Breast epithelium (tissue), 4 donors: Measurements from ENCODE around the gene CAMTA1. TPM values are rescaled to one million over a fixed set of nuclear protein-coding genes. Genes with fewer than 3 reads are reported as not detected.
A peak's percentile ranks its signal among the peaks of the same experiment; 100 is the strongest.

Source experiments
- DNase-seq, 2 donors: peaks; one replicate each; pipeline ENCODE4 v3.0.0-alpha.2; 2019; ENCODE audit warnings: low spot score in 2 of 2
- H3K27ac ChIP-seq, 2 donors: fragments of 200-600 bp; sonication (generic) in 1 of 2; one replicate each; pipeline ENCODE4 v1.5.1; 2016 to 2019; ENCODE audit warnings: mild to moderate bottlenecking in 1 of 2
- H3K27me3 ChIP-seq, 2 donors: fragments of 200-600 bp; sonication (generic) in 1 of 2; one replicate each; pipeline versions ENCODE4 v1.5.1 to v1.6.0; 2017 to 2019; ENCODE audit warnings: control low read depth in 1 of 2, mild to moderate bottlenecking in 1 of 2
- H3K36me3 ChIP-seq: fragments of 200-600 bp; one replicate; pipeline ENCODE4 v1.5.1; 2019
- H3K4me1 ChIP-seq, 2 donors: fragments of 200-600 bp; sonication (generic); one replicate each; pipeline ENCODE4 v1.5.1; 2016 to 2019; ENCODE audit warnings: control low read depth in 1 of 2
- H3K4me3 ChIP-seq, 3 donors: fragments of 200-600 bp; sonication (generic); 1 replicate in 2 of 3; 2 replicates in 1 of 3; pipeline ENCODE4 v1.5.1; 2016 to 2019; ENCODE audit warnings: mild to moderate bottlenecking in 3 of 3, moderate library complexity in 2 of 3
- H3K9me3 ChIP-seq, 2 donors: fragments of 200-600 bp; sonication (generic) in 1 of 2; one replicate each; pipeline ENCODE4 v1.5.1; 2016 to 2019; ENCODE audit warnings: control low read depth in 1 of 2
- POLR2A ChIP-seq: fragments of 450-650 bp; IDR thresholded peaks from one replicate; pipeline ENCODE4 v1.6.1; 2016; ENCODE audit warnings: antibody characterized with exemption, mild to moderate bottlenecking, moderate library complexity
- POLR2AphosphoS5 ChIP-seq, 3 donors: sonication (generic); formaldehyde crosslinking; IDR thresholded peaks; one replicate each; pipeline ENCODE4 v1.6.1; 2017; ENCODE audit warnings: antibody characterized with exemption in 3 of 3
- intact Hi-C: fragments of 100-400 bp; cut with DNase I; formaldehyde crosslinking; loops from one replicate; pipeline ENCODE4 v1.15.1; 2023; ENCODE audit warnings: low total_unique reads
- total RNA-seq, 3 donors: library from RNA; depleted of rRNA; stranded (reverse); fragments of >200 nt; gene quantifications; one replicate each; pipeline ENCODE4 v1.1.0, GENCODE V29; 2016
- TF ChIP-seq, protein P1 (sequence below), 3 donors: fragments of 450-650 bp; IDR thresholded peaks; one replicate each; pipeline ENCODE4 v1.5.1; 2016 to 2017; ENCODE audit warnings: antibody characterized with exemption in 3 of 3, mild to moderate bottlenecking in 3 of 3, moderate library complexity in 3 of 3

The CAMTA1 gene
- total RNA-seq, 3 donors from 2014 or later = 53.4 to 84.0 (median 61.9) TPM

- Histone ChIP-seq H3K36me3 (no peaks in the 10 kb centered on the region), H3K4me3 (peak overlapping the region; percentile 84 to 94 (median 88)), H3K27me3 (no peaks in the 10 kb centered on the region), H3K27ac (peak overlapping the region; percentile 95 to 99), H3K4me1 (peaks cover 6 to 11% of the 10 kb centered on the region in 2 donors), H3K9me3 (no peaks in the 10 kb centered on the region)
- TF ChIP-seq POLR2AphosphoS5 (IDR thresholded peaks at IDR 0.05) (peak; percentile 86 to 95 (median 88)), POLR2A (peak; percentile 89)
- TF ChIP-seq, protein P1, sequence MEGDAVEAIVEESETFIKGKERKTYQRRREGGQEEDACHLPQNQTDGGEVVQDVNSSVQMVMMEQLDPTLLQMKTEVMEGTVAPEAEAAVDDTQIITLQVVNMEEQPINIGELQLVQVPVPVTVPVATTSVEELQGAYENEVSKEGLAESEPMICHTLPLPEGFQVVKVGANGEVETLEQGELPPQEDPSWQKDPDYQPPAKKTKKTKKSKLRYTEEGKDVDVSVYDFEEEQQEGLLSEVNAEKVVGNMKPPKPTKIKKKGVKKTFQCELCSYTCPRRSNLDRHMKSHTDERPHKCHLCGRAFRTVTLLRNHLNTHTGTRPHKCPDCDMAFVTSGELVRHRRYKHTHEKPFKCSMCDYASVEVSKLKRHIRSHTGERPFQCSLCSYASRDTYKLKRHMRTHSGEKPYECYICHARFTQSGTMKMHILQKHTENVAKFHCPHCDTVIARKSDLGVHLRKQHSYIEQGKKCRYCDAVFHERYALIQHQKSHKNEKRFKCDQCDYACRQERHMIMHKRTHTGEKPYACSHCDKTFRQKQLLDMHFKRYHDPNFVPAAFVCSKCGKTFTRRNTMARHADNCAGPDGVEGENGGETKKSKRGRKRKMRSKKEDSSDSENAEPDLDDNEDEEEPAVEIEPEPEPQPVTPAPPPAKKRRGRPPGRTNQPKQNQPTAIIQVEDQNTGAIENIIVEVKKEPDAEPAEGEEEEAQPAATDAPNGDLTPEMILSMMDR (IDR thresholded peaks at IDR 0.05) = peak; percentile 11 to 23 (median 19)
- DNase-seq = peak; percentile 100
- intact Hi-C loops = no loop called here
These were observed 515 bp upstream of the CAMTA1 start for GRCh38 chr1:6784560-6785317.

DNA sequence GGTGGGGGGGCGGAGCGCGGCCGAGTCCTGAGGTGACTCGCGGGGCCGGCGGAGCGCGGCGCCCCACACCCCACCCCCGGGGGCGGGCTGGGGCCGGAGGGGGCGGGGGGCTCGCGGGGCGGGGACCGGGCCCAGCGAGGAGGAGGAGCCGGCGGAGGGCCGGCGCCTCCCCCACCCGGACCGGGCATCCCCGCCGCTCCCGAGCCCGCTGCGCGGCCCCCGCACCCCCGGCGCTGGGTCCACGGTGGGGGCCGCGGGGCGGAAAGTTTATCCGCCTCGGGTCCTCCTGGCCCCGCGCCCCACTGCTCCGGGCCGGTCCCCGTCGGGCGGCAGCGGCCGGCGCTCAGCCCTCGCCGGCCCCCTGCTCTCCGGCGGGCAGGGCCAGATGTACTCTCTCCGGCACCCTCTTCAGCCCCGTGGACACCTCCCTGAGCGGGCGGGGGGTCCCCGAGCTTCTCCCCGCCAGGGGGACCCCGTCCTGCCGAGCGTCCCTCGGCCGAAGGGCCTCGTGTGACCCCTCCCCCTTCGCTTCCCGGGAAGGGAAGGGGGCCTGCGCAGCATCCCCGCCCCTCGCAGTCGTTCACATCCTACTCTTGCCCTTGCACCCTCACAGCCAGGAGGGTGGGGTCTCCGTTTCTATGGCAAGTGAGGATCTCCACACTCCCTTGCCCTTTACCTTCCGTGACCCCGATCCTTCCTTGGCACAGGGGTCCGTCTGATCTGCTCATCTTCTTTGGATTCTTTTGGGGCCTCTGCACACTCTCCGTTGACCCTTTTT lies 663 bp downstream of the CAMTA1 start:
- Histone ChIP-seq H3K4me3 (peak overlapping the region; percentile 73 to 94 (median 88)), H3K36me3 (no peaks in the 10 kb centered on the region), H3K27me3 (no peaks in the 10 kb centered on the region), H3K27ac (peak overlapping the region; percentile 81 to 93), H3K4me1 (peaks cover 6 to 11% of the 10 kb centered on the region in 2 donors), H3K9me3 (no peaks in the 10 kb centered on the region)
- TF ChIP-seq, protein P1 (IDR thresholded peaks at IDR 0.05) = no peak
- TF ChIP-seq POLR2A = no peak
- peak in 1 of 3 donors; percentile 15 for TF ChIP-seq POLR2AphosphoS5 (IDR thresholded peaks at IDR 0.05)
- DNase-seq = peak in 1 of 2 donors; percentile 31
- intact Hi-C loops = loop anchor here (1.0 kb wide), 1 partner anchor 39 kb away; no protein-coding TSS in a partner anchor

DNA sequence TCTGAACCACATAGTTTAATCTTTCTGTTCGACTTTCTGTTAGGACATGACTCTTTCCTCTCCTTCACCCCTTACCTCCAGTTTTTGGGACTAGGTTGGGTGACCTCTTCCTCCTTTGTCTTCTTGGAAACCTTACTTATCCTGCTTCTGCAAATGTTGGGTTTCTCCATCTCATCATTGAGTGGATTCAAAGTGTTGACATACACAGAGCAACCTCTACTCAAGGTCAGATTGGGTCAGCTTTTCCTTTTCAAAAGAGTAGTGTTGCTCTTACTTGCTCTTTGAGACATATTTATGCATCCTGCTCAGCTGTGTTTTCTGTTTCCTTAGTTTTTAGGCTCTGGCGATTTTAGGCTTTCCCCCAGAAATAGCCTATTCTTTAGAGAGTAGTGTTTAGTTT lies 3.7 kb downstream of the CAMTA1 start:
- no peak for TF ChIP-seq POLR2A
- no peak for TF ChIP-seq POLR2AphosphoS5 (IDR thresholded peaks at IDR 0.05)
- TF ChIP-seq, protein P1 (IDR thresholded peaks at IDR 0.05) = no peak
- Histone ChIP-seq H3K4me1 (peaks cover 6 to 11% of the 10 kb centered on the region in 2 donors), H3K4me3 (no peak overlapping the region), H3K36me3 (no peaks in the 10 kb centered on the region), H3K27ac (no peak overlapping the region), H3K9me3 (no peaks in the 10 kb centered on the region), H3K27me3 (no peaks in the 10 kb centered on the region)
- DNase-seq = no peak
- intact Hi-C loops = no loop called here

- intact Hi-C loops = no loop called here
- Histone ChIP-seq H3K27ac (no peak overlapping the region), H3K27me3 (no peaks in the 10 kb centered on the region), H3K9me3 (no peaks in the 10 kb centered on the region), H3K4me3 (no peak overlapping the region), H3K4me1 (peaks cover 6 to 11% of the 10 kb centered on the region in 2 donors), H3K36me3 (no peaks in the 10 kb centered on the region)
- no peak for DNase-seq
- TF ChIP-seq, protein P1 (IDR thresholded peaks at IDR 0.05) = no peak
- TF ChIP-seq POLR2A (no peak), POLR2AphosphoS5 (IDR thresholded peaks at IDR 0.05) (no peak)
These were observed 4.9 kb downstream of the CAMTA1 start for GRCh38 chr1:6790146-6790545.

- Histone ChIP-seq H3K4me3 (no peak overlapping the region), H3K27me3 (no peaks in the 10 kb centered on the region), H3K9me3 (no peaks in the 10 kb centered on the region), H3K27ac (no peak overlapping the region), H3K36me3 (no peaks in the 10 kb centered on the region), H3K4me1 (peaks cover 0 to 2% of the 10 kb centered on the region in 2 donors)
- no peak for DNase-seq
- intact Hi-C loops = no loop called here
- TF ChIP-seq POLR2A = no peak
- TF ChIP-seq POLR2AphosphoS5 (IDR thresholded peaks at IDR 0.05) = no peak
- TF ChIP-seq, protein P1 (IDR thresholded peaks at IDR 0.05) = peak in 2 of 3 donors; percentile 47 to 62
These were observed 8.9 kb downstream of the CAMTA1 start for GRCh38 chr1:6794164-6794563.
